Central memory CD8-positive, alpha-beta T cell (primary cell): ENCODE measurements around the gene NRARP.
A peak's percentile ranks its signal among the peaks of the same experiment; 100 is the strongest.
"Not testable (repeated sequence)": the region's sequence is repeated elsewhere in the genome, so short reads cannot be mapped to it uniquely, and the experiment has no call there.

Experiments
- ATAC-seq: fragments of 150-1000 bp; cut with Tn5 transposase; replicated peaks from 2 replicates; pipeline ENCODE4 v1.10.0; 2022; ENCODE audit warnings: mild to moderate bottlenecking, moderate FRiP score, moderate number of reproducible peaks; ENCODE audit not compliant: poor library complexity, severe bottlenecking; ENCODE audit errors: extremely low read depth
- DNase-seq, 2 donors: peaks; one replicate each; pipeline ENCODE4 v3.0.0; 2021; ENCODE audit warnings: low spot score in 2 of 2
- H3K27ac Mint-ChIP-seq: one replicate; pipeline ENCODE4 v1.8.0; 2022; ENCODE audit warnings: low read depth, mild to moderate bottlenecking, moderate library complexity, mixed read lengths
- H3K27me3 Mint-ChIP-seq: one replicate; pipeline ENCODE4 v1.8.0; 2022; ENCODE audit warnings: mixed read lengths
- H3K36me3 Mint-ChIP-seq: one replicate; pipeline ENCODE4 v1.8.0; 2022; ENCODE audit warnings: mild to moderate bottlenecking, moderate library complexity, mixed read lengths; ENCODE audit not compliant: insufficient read depth
- H3K4me1 Mint-ChIP-seq: one replicate; pipeline ENCODE4 v1.8.0; 2022; ENCODE audit warnings: mixed read lengths
- H3K4me3 Mint-ChIP-seq: one replicate; pipeline ENCODE4 v1.8.0; 2022; ENCODE audit warnings: mild to moderate bottlenecking, moderate library complexity, mixed read lengths
- H3K9me3 Mint-ChIP-seq: one replicate; pipeline ENCODE4 v1.8.0; 2022; ENCODE audit warnings: mixed read lengths

The NRARP gene

GRCh38 chr9:137302118-137302448, at the start of gene NRARP:
NRARP (minus strand) TSS chr9:137302271; CDS start chr9:137301928, 343 bp downstream.
- H3K27ac Mint-ChIP-seq = no peak within 1 kb of the TSS
- ATAC-seq = peak; percentile 74
- peaks cover 22% of the 10 kb centered on the region for H3K27me3 Mint-ChIP-seq
- peaks cover 6% of the 10 kb centered on the region for H3K36me3 Mint-ChIP-seq
- H3K4me3 Mint-ChIP-seq = peak within 1 kb of the TSS; percentile 38
- no peaks in the 10 kb centered on the region for H3K9me3 Mint-ChIP-seq
- DNase-seq = peak; percentile 64 to 75
- no peaks in the 10 kb centered on the region for H3K4me1 Mint-ChIP-seq

GRCh38 chr9:137350696-137351584, 48.9 kb upstream of the NRARP start:
- Mint-ChIP-seq H3K4me1 (no peaks in the 10 kb centered on the region), H3K27ac (no peak overlapping the region), H3K36me3 (peaks cover 1% of the 10 kb centered on the region), H3K9me3 (no peaks in the 10 kb centered on the region), H3K27me3 (no peaks in the 10 kb centered on the region), H3K4me3 (no peak overlapping the region)
- DNase-seq = no peak
- ATAC-seq = no peak

GRCh38 chr9:137349471-137350033, 47.5 kb upstream of the NRARP start:
- H3K4me3 Mint-ChIP-seq = no peak overlapping the region
- no peaks in the 10 kb centered on the region for H3K9me3 Mint-ChIP-seq
- no peaks in the 10 kb centered on the region for H3K4me1 Mint-ChIP-seq
- H3K27ac Mint-ChIP-seq = no peak overlapping the region
- DNase-seq = no peak
- H3K36me3 Mint-ChIP-seq = no peaks in the 10 kb centered on the region
- ATAC-seq = no peak
- H3K27me3 Mint-ChIP-seq = no peaks in the 10 kb centered on the region

GRCh38 chr9:137348769-137349470, 46.8 kb upstream of the NRARP start:
- Mint-ChIP-seq H3K27ac (no peak overlapping the region), H3K27me3 (no peaks in the 10 kb centered on the region), H3K4me3 (no peak overlapping the region), H3K4me1 (no peaks in the 10 kb centered on the region), H3K9me3 (no peaks in the 10 kb centered on the region), H3K36me3 (no peaks in the 10 kb centered on the region)
- DNase-seq (no peak), ATAC-seq (no peak)

GRCh38 chr9:137347928-137348327, 45.9 kb upstream of the NRARP start:
- Mint-ChIP-seq H3K36me3 (no peaks in the 10 kb centered on the region), H3K4me3 (no peak overlapping the region), H3K27me3 (no peaks in the 10 kb centered on the region), H3K4me1 (no peaks in the 10 kb centered on the region), H3K27ac (no peak overlapping the region), H3K9me3 (no peaks in the 10 kb centered on the region)
- no peak for DNase-seq
- ATAC-seq = no peak

- Mint-ChIP-seq H3K4me3 (no peak overlapping the region), H3K9me3 (no peaks in the 10 kb centered on the region), H3K36me3 (no peaks in the 10 kb centered on the region), H3K4me1 (no peaks in the 10 kb centered on the region), H3K27me3 (no peaks in the 10 kb centered on the region), H3K27ac (no peak overlapping the region)
- DNase-seq (no peak), ATAC-seq (no peak)
These were observed 40.4 kb upstream of the NRARP start for GRCh38 chr9:137342482-137342881.

GRCh38 chr9:137341227-137341626, 39.2 kb upstream of the NRARP start:
- Mint-ChIP-seq H3K36me3 (no peaks in the 10 kb centered on the region), H3K9me3 (no peaks in the 10 kb centered on the region), H3K4me3 (no peak overlapping the region), H3K27ac (no peak overlapping the region), H3K27me3 (no peaks in the 10 kb centered on the region), H3K4me1 (no peaks in the 10 kb centered on the region)
- no peak for DNase-seq
- ATAC-seq = no peak

GRCh38 chr9:137339908-137340462, 37.9 kb upstream of the NRARP start:
- not testable (repeated sequence) for H3K27ac Mint-ChIP-seq, H3K27me3 Mint-ChIP-seq, H3K9me3 Mint-ChIP-seq, H3K4me1 Mint-ChIP-seq, H3K36me3 Mint-ChIP-seq, DNase-seq, H3K4me3 Mint-ChIP-seq, ATAC-seq

- ATAC-seq (no peak), DNase-seq (no peak)
- no peaks in the 10 kb centered on the region for H3K9me3 Mint-ChIP-seq
- H3K27me3 Mint-ChIP-seq = no peaks in the 10 kb centered on the region
- no peak overlapping the region for H3K27ac Mint-ChIP-seq
- H3K4me3 Mint-ChIP-seq = no peak overlapping the region
- no peaks in the 10 kb centered on the region for H3K36me3 Mint-ChIP-seq
- no peaks in the 10 kb centered on the region for H3K4me1 Mint-ChIP-seq
These were observed 37.2 kb upstream of the NRARP start for GRCh38 chr9:137339045-137339907.

- Mint-ChIP-seq H3K9me3 (no peaks in the 10 kb centered on the region), H3K27ac (no peak overlapping the region), H3K4me1 (no peaks in the 10 kb centered on the region), H3K4me3 (no peak overlapping the region), H3K27me3 (no peaks in the 10 kb centered on the region), H3K36me3 (no peaks in the 10 kb centered on the region)
- ATAC-seq (no peak), DNase-seq (no peak)
These were observed 34.7 kb upstream of the NRARP start for GRCh38 chr9:137336735-137337134.

- DNase-seq (no peak), ATAC-seq (no peak)
- no peak overlapping the region for H3K27ac Mint-ChIP-seq
- no peak overlapping the region for H3K4me3 Mint-ChIP-seq
- H3K36me3 Mint-ChIP-seq = peaks cover 8% of the 10 kb centered on the region
- H3K27me3 Mint-ChIP-seq = peaks cover 2% of the 10 kb centered on the region
- no peaks in the 10 kb centered on the region for H3K4me1 Mint-ChIP-seq
- H3K9me3 Mint-ChIP-seq = peaks cover 2% of the 10 kb centered on the region
These were observed 31.1 kb upstream of the NRARP start for GRCh38 chr9:137333016-137333671.

GRCh38 chr9:137331929-137332328, 29.9 kb upstream of the NRARP start:
- Mint-ChIP-seq H3K9me3 (peaks cover 6% of the 10 kb centered on the region), H3K4me3 (no peak overlapping the region), H3K36me3 (peaks cover 10% of the 10 kb centered on the region), H3K27me3 (peaks cover 14% of the 10 kb centered on the region), H3K27ac (no peak overlapping the region), H3K4me1 (peaks cover under 1% of the 10 kb centered on the region)
- DNase-seq = no peak
- ATAC-seq = no peak
